Gastroesophageal sphincter (tissue), 4 donors: ENCODE results near the gene PLAC8L1. TPM values are rescaled to one million over a fixed set of nuclear protein-coding genes. Genes with fewer than 3 reads are reported as not detected.

Source experiments
- ATAC-seq: fragments of 150-250 bp; one replicate; pipeline ENCODE4 v1.9.1; 2016; ENCODE audit warnings: mild to moderate bottlenecking, moderate library complexity
- H3K27ac ChIP-seq, 4 donors: fragments of 200-600 bp; sonication (generic) in 3 of 4; 1 replicate in 3 of 4; 2 replicates in 1 of 4; pipeline ENCODE4 v1.5.1; 2016 to 2019
- H3K27me3 ChIP-seq: fragments of 200-600 bp; sonication (generic); one replicate; pipeline ENCODE4 v1.5.1; 2019
- H3K36me3 ChIP-seq, 2 donors: fragments of 200-600 bp; sonication (generic); one replicate each; pipeline ENCODE4 v1.5.1; 2019; ENCODE audit warnings: control low read depth in 1 of 2
- H3K4me1 ChIP-seq, 3 donors: fragments of 200-600 bp; sonication (generic); 1 replicate in 2 of 3; 2 replicates in 1 of 3; pipeline ENCODE4 v1.5.1; 2016 to 2019; ENCODE audit warnings: control low read depth in 2 of 3
- H3K4me3 ChIP-seq, 2 donors: fragments of 200-600 bp; sonication (generic); one replicate each; pipeline ENCODE4 v1.5.1; 2019; ENCODE audit warnings: mild to moderate bottlenecking in 1 of 2, moderate library complexity in 1 of 2
- H3K9me3 ChIP-seq, 3 donors: fragments of 200-600 bp; sonication (generic); one replicate each; pipeline ENCODE4 v1.5.1; 2017 to 2019; ENCODE audit warnings: control low read depth in 2 of 3
- EP300 ChIP-seq: sonication (generic); formaldehyde crosslinking; IDR thresholded peaks from one replicate; pipeline ENCODE4 v1.6.1; 2017; ENCODE audit warnings: antibody characterized with exemption, mild to moderate bottlenecking
- POLR2A ChIP-seq, 2 donors: fragments of 450-650 bp; IDR thresholded peaks; one replicate each; pipeline ENCODE4 v1.6.1; 2017; ENCODE audit warnings: antibody characterized with exemption in 2 of 2, mild to moderate bottlenecking in 2 of 2, moderate library complexity in 1 of 2
- POLR2AphosphoS5 ChIP-seq: sonication (generic); formaldehyde crosslinking; IDR thresholded peaks from one replicate; pipeline ENCODE4 v1.6.1; 2017; ENCODE audit warnings: antibody characterized with exemption
- WGBS, 2 donors: methylation state at CpG; one replicate each; pipeline ENCODE4 v1.1.5; 2018; ENCODE audit warnings: low coverage in 1 of 2; 5-methylcytosine and 5-hydroxymethylcytosine counted together
- total RNA-seq, 4 donors: library from RNA; depleted of rRNA; stranded (reverse); fragments of >200 nt; gene quantifications; one replicate each; pipeline ENCODE4 v1.1.0, GENCODE V29; 2016
- TF ChIP-seq, protein P1 (sequence below), 4 experiments: fragments of 200-600 bp in 2 of 4; fragments of 450-650 bp in 2 of 4; sonication (generic) in 1 of 4; IDR thresholded peaks; one replicate each; pipeline ENCODE4 v1.5.1; 2017 to 2019; ENCODE audit warnings: antibody characterized with exemption in 4 of 4, mild to moderate bottlenecking in 2 of 4, moderate library complexity in 2 of 4

Gene PLAC8L1
- total RNA-seq, 4 donors from 2014 or later = 1.2 TPM; not detected in 3

DNA sequence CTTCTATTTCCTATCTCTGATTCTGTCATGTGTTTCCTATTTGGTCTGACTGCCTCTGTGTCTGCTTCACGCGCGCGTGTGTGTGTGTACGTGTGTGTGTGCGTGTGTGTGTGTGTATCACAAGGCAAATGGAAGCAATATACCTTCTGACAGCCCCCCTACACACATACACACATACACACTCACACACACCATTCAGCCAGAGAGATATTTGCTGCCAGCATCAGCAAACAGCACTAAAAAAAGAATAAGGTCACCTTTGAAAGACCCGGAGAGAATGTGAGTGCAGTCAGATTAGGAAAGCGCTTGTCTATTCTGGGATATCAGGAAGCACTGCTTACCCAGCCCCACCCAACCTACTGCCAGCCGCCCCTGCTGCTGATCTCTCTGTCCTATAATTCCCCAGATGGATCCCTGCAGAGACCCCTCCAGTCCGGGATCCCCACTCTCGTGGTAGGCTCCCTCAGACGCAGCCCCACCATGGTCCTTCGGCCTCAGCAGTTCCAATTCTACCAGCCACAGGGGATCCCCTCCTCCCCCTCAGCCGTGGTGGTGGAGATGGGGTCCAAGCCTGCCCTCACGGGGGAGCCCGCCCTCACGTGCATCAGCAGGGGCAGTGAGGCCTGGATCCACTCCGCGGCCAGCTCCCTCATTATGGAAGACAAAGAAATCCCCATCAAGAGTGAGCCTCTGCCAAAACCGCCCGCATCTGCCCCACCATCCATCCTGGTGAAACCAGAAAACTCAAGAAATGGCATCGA lies 45.7 kb downstream of the PLAC8L1 start:
- Histone ChIP-seq H3K9me3 (no peaks in the 10 kb centered on the region), H3K27me3 (no peaks in the 10 kb centered on the region), H3K4me3 (no peak overlapping the region), H3K27ac (no peak overlapping the region), H3K36me3 (no peaks in the 10 kb centered on the region), H3K4me1 (no peaks in the 10 kb centered on the region)
- ATAC-seq = no peak
- TF ChIP-seq POLR2AphosphoS5 (no peak), POLR2A (IDR thresholded peaks at IDR 0.05) (no peak), EP300 (no peak)
- TF ChIP-seq, protein P1, sequence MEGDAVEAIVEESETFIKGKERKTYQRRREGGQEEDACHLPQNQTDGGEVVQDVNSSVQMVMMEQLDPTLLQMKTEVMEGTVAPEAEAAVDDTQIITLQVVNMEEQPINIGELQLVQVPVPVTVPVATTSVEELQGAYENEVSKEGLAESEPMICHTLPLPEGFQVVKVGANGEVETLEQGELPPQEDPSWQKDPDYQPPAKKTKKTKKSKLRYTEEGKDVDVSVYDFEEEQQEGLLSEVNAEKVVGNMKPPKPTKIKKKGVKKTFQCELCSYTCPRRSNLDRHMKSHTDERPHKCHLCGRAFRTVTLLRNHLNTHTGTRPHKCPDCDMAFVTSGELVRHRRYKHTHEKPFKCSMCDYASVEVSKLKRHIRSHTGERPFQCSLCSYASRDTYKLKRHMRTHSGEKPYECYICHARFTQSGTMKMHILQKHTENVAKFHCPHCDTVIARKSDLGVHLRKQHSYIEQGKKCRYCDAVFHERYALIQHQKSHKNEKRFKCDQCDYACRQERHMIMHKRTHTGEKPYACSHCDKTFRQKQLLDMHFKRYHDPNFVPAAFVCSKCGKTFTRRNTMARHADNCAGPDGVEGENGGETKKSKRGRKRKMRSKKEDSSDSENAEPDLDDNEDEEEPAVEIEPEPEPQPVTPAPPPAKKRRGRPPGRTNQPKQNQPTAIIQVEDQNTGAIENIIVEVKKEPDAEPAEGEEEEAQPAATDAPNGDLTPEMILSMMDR (IDR thresholded peaks at IDR 0.05) = no peak
- WGBS, 2 donors = 51 to 66% methylated on average over 3 to 12 of the region's 22 CpGs

DNA sequence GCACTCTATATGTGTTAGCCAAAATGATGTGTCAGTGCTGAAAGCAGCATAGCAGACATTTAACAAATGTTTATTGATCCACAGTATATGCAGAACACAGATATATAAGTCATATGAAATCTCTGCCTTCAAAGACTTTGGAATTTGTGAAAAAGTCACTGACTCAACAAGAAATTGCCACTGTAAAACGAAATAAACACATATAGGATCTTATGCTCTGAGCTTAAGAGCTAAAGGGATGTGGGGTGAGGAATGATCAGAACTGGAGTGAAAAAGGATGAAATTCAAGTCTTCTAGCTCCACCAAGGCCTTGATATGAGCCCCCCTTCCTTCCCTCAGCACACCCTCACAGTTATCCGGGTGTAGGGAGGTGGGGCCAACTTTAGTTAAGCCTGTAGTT lies 49.9 kb downstream of the PLAC8L1 start:
- Histone ChIP-seq H3K36me3 (no peaks in the 10 kb centered on the region), H3K4me1 (no peaks in the 10 kb centered on the region), H3K4me3 (no peak overlapping the region), H3K27ac (no peak overlapping the region), H3K27me3 (no peaks in the 10 kb centered on the region), H3K9me3 (no peaks in the 10 kb centered on the region)
- TF ChIP-seq, protein P1 (IDR thresholded peaks at IDR 0.05) = no peak
- TF ChIP-seq POLR2A (IDR thresholded peaks at IDR 0.05) (no peak), POLR2AphosphoS5 (no peak), EP300 (no peak)
- no peak for ATAC-seq
- 65 to 75% methylated on average over 2 of the region's 2 CpGs for WGBS, 2 donors

DNA sequence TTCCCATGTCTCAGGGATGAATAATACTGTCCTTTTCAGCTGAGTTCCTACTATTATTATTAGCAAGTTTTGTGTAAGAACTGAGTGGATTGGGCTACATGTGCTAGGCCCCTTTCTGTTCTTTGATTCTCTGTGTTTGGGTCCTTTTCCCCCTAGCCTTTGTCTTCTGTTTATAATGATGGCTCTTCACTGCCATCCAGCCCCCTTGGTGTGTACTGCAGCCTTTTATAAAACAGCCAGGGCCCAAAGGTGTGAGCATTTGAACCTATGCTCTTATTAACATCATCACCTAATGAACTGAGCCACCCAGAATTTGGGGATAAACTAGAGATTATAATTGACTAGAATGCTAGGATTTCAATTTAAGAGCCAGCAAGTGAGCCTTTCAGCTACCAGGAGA lies 52.6 kb downstream of the PLAC8L1 start:
- Histone ChIP-seq H3K4me1 (no peaks in the 10 kb centered on the region), H3K36me3 (no peaks in the 10 kb centered on the region), H3K27me3 (no peaks in the 10 kb centered on the region), H3K9me3 (no peaks in the 10 kb centered on the region), H3K4me3 (no peak overlapping the region), H3K27ac (no peak overlapping the region)
- ATAC-seq = no peak
- TF ChIP-seq EP300 (no peak), POLR2A (IDR thresholded peaks at IDR 0.05) (no peak), POLR2AphosphoS5 (no peak)
- TF ChIP-seq, protein P1 (IDR thresholded peaks at IDR 0.05) = no peak

DNA sequence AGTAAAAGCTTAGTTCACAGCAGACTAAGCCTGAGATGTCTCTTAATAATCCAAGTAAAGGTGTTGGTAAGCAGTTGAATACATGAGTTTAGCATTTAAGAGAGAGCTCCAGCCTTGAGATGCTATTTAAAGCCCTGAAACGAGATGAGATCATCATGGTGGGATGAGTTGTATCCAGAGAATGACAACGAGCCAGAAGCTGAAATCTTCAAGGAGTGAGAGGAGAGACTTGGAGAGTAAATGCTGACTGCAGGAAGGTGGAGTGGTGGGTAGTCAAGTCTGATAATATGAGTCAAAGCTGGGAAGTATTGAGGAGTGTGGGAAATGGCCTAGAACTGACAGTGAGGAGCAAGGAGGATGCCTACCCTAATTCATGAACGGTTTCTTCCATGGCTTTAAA lies 53.7 kb downstream of the PLAC8L1 start:
- Histone ChIP-seq H3K4me3 (no peak overlapping the region), H3K36me3 (no peaks in the 10 kb centered on the region), H3K9me3 (no peaks in the 10 kb centered on the region), H3K27me3 (no peaks in the 10 kb centered on the region), H3K4me1 (no peaks in the 10 kb centered on the region), H3K27ac (no peak overlapping the region)
- whole genome bisulfite sequencing, 2 donors = 43% methylated on average over 2 to 3 of the region's 3 CpGs
- no peak for ATAC-seq
- TF ChIP-seq, protein P1 (IDR thresholded peaks at IDR 0.05) = no peak
- no peak for TF ChIP-seq EP300
- TF ChIP-seq POLR2A (IDR thresholded peaks at IDR 0.05) = no peak
- TF ChIP-seq POLR2AphosphoS5 = no peak

DNA sequence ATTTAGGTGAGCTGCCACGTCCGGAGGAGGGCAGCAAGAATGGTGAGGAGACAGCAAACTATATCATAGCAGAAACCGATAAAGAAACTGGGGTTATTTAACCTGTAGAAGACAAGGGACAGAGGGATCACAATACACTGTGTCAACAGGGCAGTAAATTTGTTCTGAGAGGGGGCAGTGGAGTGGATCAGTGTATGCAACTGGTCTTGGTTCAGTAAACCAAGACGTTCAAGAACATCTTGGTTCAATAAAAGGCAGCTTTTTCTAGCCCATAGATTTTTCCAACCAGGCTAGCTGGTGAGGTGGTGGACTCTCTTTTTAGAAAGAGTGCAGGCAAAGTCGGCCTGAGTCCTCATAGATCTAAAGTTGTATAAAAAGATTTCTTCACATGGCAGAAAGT lies 55.3 kb downstream of the PLAC8L1 start:
- no peaks in the 10 kb centered on the region for H3K9me3 ChIP-seq
- no peaks in the 10 kb centered on the region for H3K4me1 ChIP-seq
- no peak overlapping the region for H3K4me3 ChIP-seq
- WGBS, 2 donors = 79 to 88% methylated on average over 3 to 5 of the region's 5 CpGs
- no peaks in the 10 kb centered on the region for H3K36me3 ChIP-seq
- no peak for ATAC-seq
- no peaks in the 10 kb centered on the region for H3K27me3 ChIP-seq
- H3K27ac ChIP-seq = no peak overlapping the region
- no peak for TF ChIP-seq POLR2AphosphoS5
- TF ChIP-seq EP300 = no peak
- TF ChIP-seq, protein P1 (IDR thresholded peaks at IDR 0.05) = no peak
- no peak for TF ChIP-seq POLR2A (IDR thresholded peaks at IDR 0.05)
